ENCODE measurements around the gene ECT2L.

The ECT2L gene, protein sequence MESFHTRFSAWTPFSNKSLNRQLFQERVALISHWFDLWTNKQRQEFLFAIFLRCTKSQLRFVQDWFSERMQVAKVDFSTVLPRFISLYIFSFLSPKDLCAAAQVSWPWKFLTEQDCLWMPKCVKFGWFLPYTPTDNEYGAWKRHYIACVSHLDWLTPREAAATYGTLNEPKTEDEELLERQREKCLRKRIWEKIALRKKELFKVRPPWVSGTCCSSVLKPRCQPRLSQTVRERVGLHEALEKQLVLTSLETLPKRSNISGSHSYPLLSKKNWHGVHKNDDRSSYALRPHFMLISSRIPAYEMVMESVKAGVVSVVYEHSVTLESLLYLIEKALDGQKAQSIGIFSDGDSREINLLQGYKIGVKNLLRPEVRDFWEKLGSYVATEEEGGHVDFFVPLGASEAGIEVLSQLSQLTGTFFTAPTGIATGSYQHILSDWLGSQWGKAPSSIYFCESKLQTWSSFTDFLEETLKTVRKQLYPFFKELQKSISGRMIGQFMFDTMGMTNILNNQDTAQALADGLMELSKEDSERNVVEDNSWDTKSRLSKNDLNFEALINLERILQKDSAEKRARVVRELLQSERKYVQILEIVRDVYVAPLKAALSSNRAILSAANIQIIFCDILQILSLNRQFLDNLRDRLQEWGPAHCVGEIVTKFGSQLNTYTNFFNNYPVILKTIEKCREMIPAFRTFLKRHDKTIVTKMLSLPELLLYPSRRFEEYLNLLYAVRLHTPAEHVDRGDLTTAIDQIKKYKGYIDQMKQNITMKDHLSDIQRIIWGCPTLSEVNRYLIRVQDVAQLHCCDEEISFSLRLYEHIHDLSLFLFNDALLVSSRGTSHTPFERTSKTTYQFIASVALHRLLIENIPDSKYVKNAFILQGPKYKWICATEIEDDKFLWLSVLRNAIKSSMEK

GRCh38 chr6:138795809-138796603 lies at the start of gene ECT2L:
Gene ECT2L, plus strand, starts transcription at chr6:138796087. Its CDS starts 17,188 bp downstream, at chr6:138813275.
- no peak for DNase-seq (ENCODE audit: low read depth in 2 of 2)

DNA sequence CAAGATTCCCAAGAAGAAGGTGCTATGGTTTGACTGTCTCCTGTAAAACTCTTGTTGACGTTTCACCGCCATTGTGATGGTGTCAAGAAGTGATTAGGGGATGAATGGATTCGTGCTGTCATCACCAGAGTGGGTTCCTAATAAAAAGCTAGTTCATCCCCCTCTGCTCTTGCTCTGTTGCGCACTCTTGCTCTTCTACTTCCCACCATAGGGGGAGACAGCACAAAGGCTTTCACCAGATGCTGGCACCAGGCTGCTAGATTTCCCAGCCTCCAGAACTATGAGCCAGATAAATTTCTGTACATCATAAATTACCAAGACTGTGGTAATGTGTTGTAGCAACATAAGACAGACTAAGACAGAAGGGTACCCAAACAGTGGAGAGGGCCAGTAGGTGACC lies 43.9 kb upstream of the ECT2L start:
- DNase-seq (ENCODE audit: low read depth in 2 of 2) = no peak

- no peak for DNase-seq (ENCODE audit: low read depth in 2 of 2)
Observed at GRCh38 chr6:138757136-138757535, 38.8 kb upstream of the ECT2L start.

DNA sequence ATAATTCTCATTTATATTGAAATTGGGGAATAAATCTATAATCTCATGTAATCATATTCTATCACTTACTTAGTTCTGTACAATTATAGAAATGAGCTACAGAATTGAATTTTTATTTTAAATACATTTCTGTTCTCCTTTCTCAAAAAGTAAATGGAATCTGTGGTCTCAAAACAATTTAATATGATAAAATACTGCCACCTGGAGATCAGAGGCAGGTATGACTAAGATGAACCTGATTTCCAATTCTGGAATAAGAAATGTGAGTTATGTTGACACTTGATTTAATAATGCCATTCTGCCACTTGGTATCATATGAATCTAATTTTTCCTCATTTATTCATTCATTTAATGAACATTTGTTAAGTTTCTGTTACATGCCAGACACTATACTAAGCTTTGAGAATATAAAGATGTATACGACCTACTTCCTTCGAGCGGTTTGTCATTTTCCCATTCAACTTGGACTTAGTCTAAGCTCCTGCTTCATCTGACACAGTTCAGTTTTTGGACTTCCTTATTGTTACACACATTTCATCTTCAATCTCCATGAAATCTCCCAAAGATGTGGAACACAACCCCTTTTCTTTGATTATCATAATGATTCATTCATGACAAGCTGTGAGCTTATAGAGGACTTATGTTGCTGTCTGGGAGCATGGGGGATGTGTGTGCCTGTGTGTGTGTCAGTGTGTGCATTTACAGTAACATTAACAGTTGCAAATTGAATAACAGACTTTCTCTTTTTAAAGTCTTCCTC lies 29.8 kb upstream of the ECT2L start:
- no peak for DNase-seq (ENCODE audit: low read depth in 2 of 2)

GRCh38 chr6:138769102-138769676 lies 26.7 kb upstream of the ECT2L start:
- no peak for DNase-seq (ENCODE audit: low read depth in 2 of 2)

- DNase-seq (ENCODE audit: low read depth in 2 of 2) = no peak
Observed at GRCh38 chr6:138772596-138773176, 23.2 kb upstream of the ECT2L start.

GRCh38 chr6:138773177-138774091 lies 22.5 kb upstream of the ECT2L start, which contains the start of gene CCDC28A:
Gene CCDC28A, plus strand, starts transcription at chr6:138773769. Its CDS starts 2,352 bp downstream, at chr6:138776121.
- peak; percentile 85 for DNase-seq (ENCODE audit: low read depth in 2 of 2)

DNA sequence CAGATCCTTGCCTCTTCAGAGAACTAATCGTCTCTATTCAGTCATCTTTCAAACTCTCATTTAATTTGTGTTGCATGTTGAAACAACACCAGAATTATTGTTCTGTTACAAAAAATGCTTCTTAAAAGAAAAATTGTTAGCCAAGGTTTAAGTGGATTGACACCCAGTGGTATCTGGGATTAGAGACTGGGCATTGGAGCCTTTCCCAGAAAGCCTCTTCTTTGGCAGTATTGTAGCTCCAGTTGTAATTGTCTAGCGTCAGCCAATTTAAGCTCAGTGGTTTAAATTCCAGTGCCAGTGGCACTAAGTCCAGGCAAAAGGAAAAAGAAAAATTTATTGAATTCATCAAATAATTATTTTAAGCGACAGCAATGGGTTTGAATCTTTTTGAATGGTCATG lies 21.5 kb upstream of the ECT2L start:
- no peak for DNase-seq (ENCODE audit: low read depth in 2 of 2)

- no peak for DNase-seq (ENCODE audit: low read depth in 2 of 2)
Observed at GRCh38 chr6:138776659-138777058, 19.2 kb upstream of the ECT2L start.

- no peak for DNase-seq (ENCODE audit: low read depth in 2 of 2)
Observed at GRCh38 chr6:138778331-138778730, 17.6 kb upstream of the ECT2L start.

DNA sequence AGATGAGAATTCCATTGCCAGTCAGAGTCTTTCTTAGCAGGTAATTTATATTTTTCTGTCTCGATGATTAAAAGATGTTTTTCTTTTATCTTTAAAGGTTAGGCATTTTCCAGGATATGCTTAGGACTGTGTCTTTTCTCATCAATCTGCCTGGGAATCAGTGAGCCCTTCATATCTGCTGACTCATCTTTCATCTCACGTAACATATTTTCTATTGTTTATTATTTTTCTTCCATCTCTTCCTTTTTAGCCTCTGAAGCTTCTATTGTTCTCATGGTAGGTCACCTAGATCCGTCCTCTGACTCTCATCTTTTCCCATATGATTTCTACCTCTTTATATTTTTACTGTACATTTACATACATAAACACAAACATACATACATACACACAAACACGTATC lies 13.6 kb upstream of the ECT2L start:
- no peak for DNase-seq (ENCODE audit: low read depth in 2 of 2)

DNA sequence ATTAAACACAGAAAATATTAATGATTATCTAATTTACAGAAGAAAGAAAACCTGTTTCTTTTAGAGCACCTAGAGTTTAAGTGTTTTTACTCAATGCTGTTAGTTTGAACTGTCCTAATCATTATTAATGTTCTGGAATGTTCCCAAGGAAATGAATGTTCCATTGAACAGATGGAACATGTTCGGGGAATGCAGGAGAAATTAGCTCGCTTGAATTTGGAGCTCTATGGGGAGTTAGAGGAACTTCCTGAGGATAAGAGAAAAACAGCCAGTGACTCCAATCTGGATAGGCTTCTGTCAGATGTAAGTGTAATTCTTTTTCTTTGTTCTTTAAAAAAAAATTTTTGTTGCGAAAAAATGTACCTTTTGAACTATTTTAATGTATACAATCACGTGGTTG lies 10.8 kb upstream of the ECT2L start:
- DNase-seq (ENCODE audit: low read depth in 2 of 2) = no peak

DNA sequence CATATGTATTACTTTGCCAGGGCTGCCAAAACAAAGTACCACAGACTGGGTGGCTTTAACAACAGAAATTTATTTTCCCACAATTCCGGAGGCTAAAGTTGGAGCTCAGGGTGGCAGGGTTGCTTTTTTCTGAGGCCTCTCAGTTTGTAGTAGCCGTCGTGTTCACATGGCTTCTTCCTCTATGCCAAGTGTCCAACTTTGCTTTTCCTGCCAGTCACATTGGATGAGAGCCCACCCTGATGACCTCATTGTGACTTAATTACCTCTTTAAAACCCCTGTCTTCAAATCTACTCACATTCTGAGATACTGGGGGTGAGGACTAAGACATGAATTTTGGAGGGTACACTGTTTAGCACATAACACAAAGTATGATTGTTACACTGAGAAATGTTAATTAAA lies 9.9 kb upstream of the ECT2L start:
- DNase-seq (ENCODE audit: low read depth in 2 of 2) = no peak

DNA sequence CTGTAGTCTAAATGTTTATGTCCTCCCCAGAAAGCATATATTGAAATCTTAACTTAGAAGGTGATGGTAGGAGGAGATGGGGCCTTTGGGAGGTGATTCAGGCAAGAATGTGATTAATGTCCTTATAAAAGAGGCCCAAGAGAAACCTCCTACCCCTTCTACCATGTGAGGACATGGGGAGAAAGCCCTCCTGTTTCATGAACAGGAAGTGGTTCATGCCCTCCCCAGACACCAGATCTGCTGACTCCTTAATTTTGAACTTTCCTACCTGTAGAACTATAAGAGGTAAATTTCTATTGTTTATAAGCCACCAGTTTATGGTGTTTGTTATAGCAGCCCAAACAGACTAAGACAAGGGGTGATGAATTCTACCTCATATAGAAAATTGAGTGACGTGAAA lies 8.7 kb upstream of the ECT2L start:
- no peak for DNase-seq (ENCODE audit: low read depth in 2 of 2)

DNA sequence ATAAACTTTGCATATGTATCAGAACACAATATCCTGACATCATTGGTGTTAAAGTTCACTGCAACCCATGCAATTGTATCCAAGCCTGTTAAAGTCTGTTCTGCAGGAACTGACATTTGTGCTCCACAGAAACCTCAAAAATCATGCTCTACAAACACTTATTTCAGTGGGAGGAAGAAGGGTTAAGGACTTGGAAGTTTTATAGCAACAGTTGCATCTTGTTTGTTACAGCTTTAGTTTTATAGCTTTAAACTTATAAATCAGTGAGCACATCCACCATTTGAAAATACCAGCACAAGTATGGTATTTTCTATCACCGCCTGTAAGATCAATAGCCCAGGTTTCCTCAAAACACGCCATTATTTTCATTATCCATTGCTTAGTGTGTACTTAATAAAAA lies 884 bp downstream of the ECT2L start:
- DNase-seq (ENCODE audit: low read depth in 2 of 2) = no peak

DNA sequence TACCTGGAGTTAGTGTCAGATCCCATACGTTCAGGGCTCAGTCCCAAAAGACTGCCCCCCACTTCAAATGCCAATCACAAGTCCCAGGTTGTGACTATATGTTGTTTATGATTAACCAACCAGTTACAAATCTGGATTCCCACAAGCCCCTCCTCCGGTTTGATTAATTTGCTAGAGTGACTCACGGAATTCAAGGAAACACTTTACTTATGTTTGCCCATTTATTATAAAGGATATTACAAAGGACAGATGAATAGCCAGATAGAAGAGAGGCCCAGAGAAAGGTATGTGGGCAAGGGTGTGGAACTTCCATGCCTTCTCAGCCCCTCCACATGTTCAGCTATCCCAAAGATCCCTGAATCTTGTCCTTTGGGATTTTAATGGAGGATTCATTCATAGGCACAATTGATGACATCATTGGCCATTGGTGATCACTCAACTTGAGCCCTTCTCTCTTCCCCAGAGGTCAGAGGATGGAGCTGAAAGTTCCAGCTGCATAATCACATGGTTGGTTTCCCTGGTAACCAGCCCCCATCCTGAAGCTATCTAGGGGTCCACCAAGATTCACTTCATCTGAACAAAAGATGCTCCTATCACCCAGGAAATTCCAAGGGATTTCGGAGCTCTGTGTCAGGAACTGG lies 2.0 kb downstream of the ECT2L start:
- DNase-seq (ENCODE audit: low read depth in 2 of 2) = no peak

DNA sequence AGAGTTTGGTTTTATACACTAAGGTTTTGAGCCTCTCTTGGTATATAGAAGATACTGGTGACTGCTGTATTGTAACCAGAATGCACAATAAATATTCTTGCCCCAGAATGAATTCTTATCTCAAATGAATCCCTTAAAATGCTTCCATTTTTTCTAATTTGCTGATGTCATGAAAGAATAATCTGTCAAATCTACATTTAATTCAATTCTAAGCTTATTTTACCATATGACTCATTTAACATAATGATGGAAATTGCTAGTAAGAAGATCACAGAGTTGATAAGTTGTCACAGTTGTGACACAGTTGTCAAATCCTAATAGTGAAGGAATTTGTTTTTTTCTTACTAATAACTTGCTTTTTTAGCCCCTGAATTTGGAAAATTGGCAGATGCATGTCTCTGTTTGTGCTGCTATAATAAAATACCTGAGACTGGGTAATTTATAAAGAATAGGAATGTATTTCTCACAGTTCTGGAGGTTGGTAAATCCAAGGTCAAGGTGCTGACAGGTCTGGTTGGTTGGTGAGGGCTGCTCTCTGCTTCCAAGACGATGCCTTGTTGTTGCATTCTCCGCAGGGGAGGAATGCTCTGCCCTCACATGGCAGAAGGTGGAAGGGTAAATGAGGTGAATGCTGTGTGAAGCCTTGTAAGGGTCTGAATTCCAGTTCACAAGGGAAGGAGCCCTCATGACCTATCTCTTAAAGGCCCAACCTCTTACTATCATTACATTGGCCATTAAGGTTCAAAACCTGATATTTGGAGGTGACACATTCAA lies 4.7 kb downstream of the ECT2L start:
- DNase-seq (ENCODE audit: low read depth in 2 of 2) = no peak

DNA sequence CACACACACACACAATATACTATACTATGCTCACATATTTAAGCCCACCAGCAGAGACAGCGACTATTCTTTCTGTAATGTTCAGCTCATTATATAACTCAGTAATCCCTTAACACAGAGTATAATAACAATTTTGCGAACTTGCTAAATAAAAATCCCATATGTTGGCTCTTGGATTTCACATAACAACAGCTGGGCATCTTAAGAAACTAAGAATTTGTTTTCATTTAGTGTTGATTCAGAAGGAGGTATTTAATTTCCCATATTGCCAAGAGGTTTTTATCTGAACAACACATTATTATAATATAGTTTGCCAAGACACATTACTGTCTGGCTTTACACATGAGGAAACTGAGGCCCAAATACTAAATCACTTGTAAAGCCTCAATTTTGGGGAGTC lies 7.4 kb downstream of the ECT2L start:
- DNase-seq (ENCODE audit: low read depth in 2 of 2) = no peak
